ENCODE results near the gene ST3GAL3. TPM values are rescaled to one million over a fixed set of nuclear protein-coding genes. Genes with fewer than 3 reads are reported as not detected.
A peak's percentile ranks its signal among the peaks of the same experiment; 100 is the strongest.

ST3GAL3 gene
- total RNA-seq, 1 donor from 2014 or later, result 24.3 TPM

DNA sequence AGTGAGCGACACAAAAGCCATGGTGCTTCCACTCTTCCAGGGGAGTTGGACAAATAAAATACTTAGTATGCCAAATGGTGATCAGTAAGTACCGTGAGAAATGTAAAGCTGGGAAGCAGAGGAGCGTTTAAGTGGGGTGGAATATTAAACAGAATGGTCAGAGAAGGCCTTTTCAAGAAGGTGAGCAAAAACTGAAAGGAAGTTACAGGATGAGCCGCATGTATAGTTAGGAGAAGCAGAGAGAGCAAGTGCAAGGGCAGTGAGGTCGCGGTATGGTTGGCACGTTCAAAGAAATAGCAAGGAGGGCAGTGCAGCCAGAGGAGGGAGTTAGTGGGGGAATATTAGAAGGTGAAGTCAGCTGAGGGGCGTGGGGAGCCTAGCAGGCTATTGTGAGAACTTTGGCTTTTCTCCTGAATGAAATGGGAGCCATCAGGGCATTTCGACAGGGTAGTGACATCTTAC lies 266.7 kb downstream of the ST3GAL3 start:
- Mint-ChIP-seq H3K36me3 (ENCODE audit: low read depth) (peaks cover 53% of the 10 kb centered on the region), H3K27me3 (no peaks in the 10 kb centered on the region), H3K9me3 (no peaks in the 10 kb centered on the region), H3K27ac (peak overlapping the region; percentile 91), H3K4me1 (peaks cover 70% of the 10 kb centered on the region), H3K4me3 (peak overlapping the region; percentile 92)
- intact Hi-C loops (cut with micrococcal nuclease), result loop anchor here (1.0 to 10.0 kb wide), 7 partner anchors 17 to 1639 kb away; partner anchors contain the start of genes CCDC24, CDC20, DMAP1 and FOXJ3
- DNase-seq (no peak), ATAC-seq (ENCODE audit: low read depth) (no peak)
- ChIA-PET POLR2A (interaction anchor here (1.5 to 3.3 kb wide), 6 partner anchors 15 to 324 kb away, joined by 4 to 23 read pairs (median 8); partner anchors contain the start of genes CCDC24, IPO13, KDM4A and SLC6A9), CTCF (no interaction called here)
- TF ChIP-seq CTCF (IDR thresholded peaks at IDR 0.05), result no peak

GRCh38 chr1:43974443-43975248 lies 267.3 kb downstream of the ST3GAL3 start, which contains the start of gene ATP6V0B:
ATP6V0B (plus strand) TSS chr1:43974960; CDS start chr1:43975041, 81 bp downstream.
- ChIA-PET CTCF (interaction anchor here (0.7 kb wide), 1 partner anchor 62 kb away, joined by 3 read pairs; no protein-coding TSS in a partner anchor), POLR2A (interaction anchor here (0.5 to 3.3 kb wide), 14 partner anchors 8 to 325 kb away, joined by 3 to 23 read pairs (median 4); partner anchors contain the start of genes CCDC24, DMAP1, IPO13 and KDM4A)
- peak; percentile 70 for ATAC-seq (ENCODE audit: low read depth)
- Mint-ChIP-seq H3K27ac (peak within 1 kb of the TSS; percentile 91), H3K36me3 (ENCODE audit: low read depth) (peaks cover 53% of the 10 kb centered on the region), H3K4me3 (peak within 1 kb of the TSS; percentile 92), H3K4me1 (peaks cover 65% of the 10 kb centered on the region), H3K27me3 (no peaks in the 10 kb centered on the region), H3K9me3 (no peaks in the 10 kb centered on the region)
- intact Hi-C loops (cut with micrococcal nuclease), result loop anchor here (1.0 to 10.0 kb wide), 7 partner anchors 17 to 1640 kb away; partner anchors contain the start of genes CCDC24, CDC20, DMAP1 and FOXJ3
- DNase-seq, result peak; percentile 91
- TF ChIP-seq CTCF (IDR thresholded peaks at IDR 0.05), result no peak

DNA sequence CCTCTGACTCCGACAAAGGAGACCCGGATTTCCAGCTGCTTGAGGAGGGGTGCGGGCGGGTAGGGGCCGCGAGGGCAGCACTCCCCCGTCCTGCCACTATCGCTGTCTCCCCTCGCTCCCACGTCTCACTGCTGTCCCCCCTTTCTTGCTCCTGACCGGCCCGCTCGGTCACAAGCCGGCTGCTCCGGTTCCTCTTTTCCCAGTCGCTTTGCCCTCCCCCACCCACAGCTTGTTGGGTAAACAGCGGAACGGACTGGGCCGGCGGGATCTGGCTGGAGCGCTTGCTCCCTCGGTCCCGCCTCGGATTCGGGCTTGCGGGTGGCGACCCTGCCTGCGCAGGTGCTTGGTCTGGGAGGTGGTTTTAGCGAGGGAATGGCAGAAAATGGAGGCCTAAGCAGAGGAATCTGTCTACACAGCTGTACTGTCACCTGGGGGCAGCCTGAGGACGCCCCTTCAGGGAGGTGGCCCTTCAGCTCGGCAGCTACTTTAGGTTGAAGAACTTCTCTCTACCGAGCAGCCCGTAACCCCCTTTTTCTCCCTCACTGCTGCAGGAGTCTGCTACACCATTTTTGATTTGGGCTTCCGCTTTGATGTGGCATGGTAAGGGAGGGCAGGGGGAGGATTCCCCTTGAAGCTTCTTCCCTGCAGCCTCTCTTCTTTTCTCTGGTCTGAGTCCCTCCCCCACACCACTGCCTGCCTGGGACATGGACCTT lies 268.1 kb downstream of the ST3GAL3 start:
- no peak for TF ChIP-seq CTCF (IDR thresholded peaks at IDR 0.05)
- peak; percentile 19 for ATAC-seq (ENCODE audit: low read depth)
- intact Hi-C loops (cut with micrococcal nuclease), result loop anchor here (10.0 kb wide), 4 partner anchors 239 to 1641 kb away; partner anchors contain the start of genes CDC20, DMAP1, FOXJ3 and PPCS
- peaks cover 62% of the 10 kb centered on the region for H3K4me1 Mint-ChIP-seq
- H3K27ac Mint-ChIP-seq, result peak overlapping the region; percentile 91
- CTCF ChIA-PET, result interaction anchor here (0.7 kb wide), 1 partner anchor 62 kb away, joined by 3 read pairs; no protein-coding TSS in a partner anchor
- POLR2A ChIA-PET, result interaction anchor here (0.5 to 3.3 kb wide), 15 partner anchors 9 to 325 kb away, joined by 3 to 23 read pairs (median 5); partner anchors contain the start of genes CCDC24, DMAP1, IPO13 and KDM4A
- no peaks in the 10 kb centered on the region for H3K27me3 Mint-ChIP-seq
- peak; percentile 49 for DNase-seq
- peak overlapping the region; percentile 92 for H3K4me3 Mint-ChIP-seq
- peaks cover 47% of the 10 kb centered on the region for H3K36me3 Mint-ChIP-seq (ENCODE audit: low read depth)
- no peaks in the 10 kb centered on the region for H3K9me3 Mint-ChIP-seq

GRCh38 chr1:43976045-43976444 lies 268.7 kb downstream of the ST3GAL3 start:
- POLR2A ChIA-PET, result interaction anchor here (1.7 to 3.3 kb wide), 5 partner anchors 13 to 237 kb away, joined by 5 to 23 read pairs (median 12); partner anchors contain the start of genes CCDC24, DMAP1, IPO13 and SLC6A9
- Mint-ChIP-seq H3K4me1 (peaks cover 60% of the 10 kb centered on the region), H3K9me3 (no peaks in the 10 kb centered on the region), H3K36me3 (ENCODE audit: low read depth) (peaks cover 45% of the 10 kb centered on the region), H3K27ac (peak overlapping the region; percentile 91), H3K4me3 (peak overlapping the region; percentile 92), H3K27me3 (no peaks in the 10 kb centered on the region)
- TF ChIP-seq CTCF (IDR thresholded peaks at IDR 0.05), result no peak
- DNase-seq (no peak), ATAC-seq (ENCODE audit: low read depth) (no peak)
- CTCF ChIA-PET, result no interaction called here
- intact Hi-C loops (cut with micrococcal nuclease), result loop anchor here (10.0 kb wide), 4 partner anchors 239 to 1641 kb away; partner anchors contain the start of genes CDC20, DMAP1, FOXJ3 and PPCS
